ENCODE data around the gene GOLGA3.
"Not testable (repeated sequence)": the region's sequence is repeated elsewhere in the genome, so short reads cannot be mapped to it uniquely, and the experiment has no call there.

The GOLGA3 gene

DNA sequence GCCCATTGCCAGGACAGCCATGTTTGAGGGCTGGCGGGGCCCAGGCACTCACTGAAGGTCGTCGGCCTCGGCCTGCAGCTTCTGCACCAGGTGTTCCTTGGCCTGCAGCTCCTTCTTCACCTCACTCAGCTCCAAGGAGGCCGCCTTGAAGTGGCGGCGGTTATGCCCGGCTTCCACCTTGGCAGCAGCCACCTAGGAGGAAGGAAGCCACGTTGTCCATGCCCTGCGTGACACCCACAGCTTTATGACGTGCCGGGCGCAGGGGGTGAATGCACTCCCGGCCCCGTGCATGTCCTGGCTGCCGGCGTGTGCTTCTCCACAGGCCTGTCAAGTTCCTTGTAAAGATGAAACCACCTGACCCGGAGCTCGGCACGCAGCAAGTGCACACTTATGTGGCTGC lies 51.1 kb downstream of the GOLGA3 start:
- no peak for DNase-seq (ENCODE audit: low read depth in 1 of 2, low spot score in 1 of 2)

GRCh38 chr12:132776816-132777568 lies 51.7 kb downstream of the GOLGA3 start:
- no peak for DNase-seq (ENCODE audit: low read depth in 1 of 2, low spot score in 1 of 2)

- not testable (repeated sequence) for DNase-seq (ENCODE audit: low read depth in 1 of 2, low spot score in 1 of 2)
These were observed 52.4 kb downstream of the GOLGA3 start for GRCh38 chr12:132776230-132776625.

- DNase-seq (ENCODE audit: low read depth in 1 of 2, low spot score in 1 of 2), result no peak
These were observed 53.0 kb downstream of the GOLGA3 start for GRCh38 chr12:132775502-132776229.

DNA sequence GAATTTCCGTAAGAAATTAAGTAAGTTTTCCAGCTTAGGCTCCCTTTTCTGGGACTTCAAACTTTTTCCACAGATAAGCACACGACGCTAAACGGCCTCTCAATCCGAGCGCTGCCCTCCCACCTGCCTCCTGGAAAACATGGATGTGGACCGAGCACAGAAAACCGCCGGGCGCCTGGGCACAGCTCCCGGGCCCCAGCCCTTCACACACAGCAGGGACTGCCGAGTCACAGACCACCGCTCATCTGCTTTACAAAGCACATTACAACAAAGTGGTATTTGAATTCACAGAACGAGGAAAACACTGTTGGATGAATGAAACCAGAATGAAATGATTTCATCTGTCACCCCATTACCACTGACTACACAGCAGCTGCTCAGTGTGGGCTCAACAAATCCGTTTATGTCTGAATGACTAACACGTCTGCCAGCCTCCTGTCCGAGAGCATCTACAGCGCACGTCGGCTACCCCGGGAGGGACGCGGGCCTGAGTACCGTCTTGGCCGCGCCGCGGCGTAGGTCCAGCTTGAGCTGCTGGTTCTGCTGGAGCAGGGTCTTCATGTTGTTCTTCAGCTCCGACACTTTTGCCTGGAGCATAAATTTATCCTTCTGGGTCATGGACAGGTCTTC lies 53.9 kb downstream of the GOLGA3 start:
- DNase-seq (ENCODE audit: low read depth in 1 of 2, low spot score in 1 of 2), result no peak

- DNase-seq (ENCODE audit: low read depth in 1 of 2, low spot score in 1 of 2), result no peak
These were observed 54.5 kb downstream of the GOLGA3 start for GRCh38 chr12:132774159-132774558.

DNA sequence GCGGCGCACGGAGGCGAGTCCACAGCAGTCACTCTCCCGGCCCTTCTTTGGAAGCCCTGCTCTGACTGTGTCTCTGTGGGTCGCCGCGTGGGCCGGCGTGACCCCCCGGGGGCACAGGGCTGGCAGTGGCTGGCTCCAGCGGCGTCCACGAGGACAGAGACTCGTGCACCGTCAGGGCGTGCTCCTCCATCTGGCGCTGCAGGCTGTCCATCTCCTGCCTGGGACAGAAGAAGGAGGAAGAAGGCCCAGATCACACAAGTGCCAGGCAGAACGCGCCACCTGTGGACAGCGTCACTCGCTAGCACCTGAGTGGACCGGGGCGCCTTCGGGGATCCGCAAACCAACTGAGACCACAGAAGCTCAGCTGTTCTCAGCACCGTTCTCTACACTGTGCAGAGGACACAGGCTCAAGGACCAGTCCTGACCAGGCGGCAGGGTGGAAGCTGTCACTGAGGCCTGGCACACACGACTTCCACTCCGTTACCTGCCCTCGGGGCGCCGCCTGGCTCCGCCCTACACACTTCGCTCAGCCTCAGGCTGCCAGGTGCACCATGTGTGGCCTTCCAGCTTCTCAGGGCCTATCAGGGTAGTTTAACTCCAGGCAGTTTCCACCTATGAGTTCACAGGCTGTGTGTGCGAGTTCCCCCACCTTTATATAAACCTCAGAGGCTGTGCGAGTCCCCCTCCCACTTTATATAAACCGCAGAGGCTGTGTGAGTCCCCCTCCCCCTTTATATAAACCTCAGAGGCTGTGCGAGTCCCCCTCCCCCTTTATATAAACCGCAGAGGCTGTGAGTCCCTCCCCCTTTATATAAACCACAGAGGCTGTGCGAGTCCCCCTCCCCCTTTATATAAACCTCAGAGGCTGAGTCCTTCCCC lies 55.4 kb downstream of the GOLGA3 start:
- no peak for DNase-seq (ENCODE audit: low read depth in 1 of 2, low spot score in 1 of 2)

- no peak for DNase-seq (ENCODE audit: low read depth in 1 of 2, low spot score in 1 of 2)
These were observed 56.1 kb downstream of the GOLGA3 start for GRCh38 chr12:132772606-132773005.

GRCh38 chr12:132771126-132771838 lies 57.4 kb downstream of the GOLGA3 start:
- peak in 1 of 2 donors; percentile 22 for DNase-seq (ENCODE audit: low read depth in 1 of 2, low spot score in 1 of 2)

DNA sequence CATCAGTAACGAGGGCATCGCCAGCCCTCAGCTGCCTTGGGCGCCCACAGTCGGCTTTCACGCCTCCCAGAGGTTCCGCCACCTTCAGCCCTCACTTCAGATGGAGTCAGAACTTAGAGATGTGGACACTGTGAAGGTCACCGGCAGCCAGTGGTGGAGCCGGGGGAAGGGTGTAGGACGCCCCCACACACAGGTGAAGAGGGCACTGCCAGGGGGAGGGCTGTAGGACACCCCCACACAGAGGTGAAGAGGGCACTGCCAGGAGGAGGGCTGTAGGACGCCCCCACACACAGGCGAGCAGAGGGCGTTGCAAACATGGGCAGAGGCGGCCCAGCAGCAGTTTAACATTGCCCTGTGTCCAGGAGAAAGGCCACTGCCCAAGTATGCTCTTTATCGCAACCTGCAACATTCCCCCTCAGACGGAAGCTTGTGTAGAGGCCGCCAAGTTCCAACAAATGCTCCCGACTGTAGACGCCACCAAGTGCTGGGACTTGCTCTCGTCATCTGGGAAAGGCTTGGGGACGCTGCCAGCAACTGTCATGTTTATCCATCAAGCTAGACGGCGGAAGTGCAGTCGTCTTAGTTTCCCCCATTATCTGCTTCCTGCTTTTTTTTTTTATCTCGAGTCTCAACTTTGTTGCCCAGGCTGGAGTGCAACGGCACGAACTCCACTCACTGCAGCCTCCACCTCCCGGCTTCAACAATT lies 62.1 kb downstream of the GOLGA3 start:
- no peak for DNase-seq (ENCODE audit: low read depth in 1 of 2, low spot score in 1 of 2)

DNA sequence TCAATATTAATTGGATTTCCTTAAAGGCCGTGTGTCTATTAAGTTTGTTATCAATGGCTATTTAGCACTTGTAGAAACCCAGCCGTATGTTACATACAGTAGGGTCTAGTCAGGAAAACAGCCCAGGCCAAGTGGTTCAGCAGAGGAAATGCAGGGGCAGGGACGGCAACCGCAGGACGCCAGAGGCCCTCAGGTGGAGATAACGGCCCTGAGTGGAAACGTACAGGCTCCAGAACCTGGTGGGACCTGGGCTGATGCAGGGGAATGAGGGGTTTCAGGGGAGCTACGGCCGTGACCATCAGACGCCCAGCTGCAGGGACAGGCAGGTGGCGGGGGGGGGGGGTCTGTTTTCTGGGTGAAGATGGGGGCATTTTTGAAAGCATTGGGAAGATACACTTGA lies 63.3 kb downstream of the GOLGA3 start:
- DNase-seq (ENCODE audit: low read depth in 1 of 2, low spot score in 1 of 2), result no peak

DNA sequence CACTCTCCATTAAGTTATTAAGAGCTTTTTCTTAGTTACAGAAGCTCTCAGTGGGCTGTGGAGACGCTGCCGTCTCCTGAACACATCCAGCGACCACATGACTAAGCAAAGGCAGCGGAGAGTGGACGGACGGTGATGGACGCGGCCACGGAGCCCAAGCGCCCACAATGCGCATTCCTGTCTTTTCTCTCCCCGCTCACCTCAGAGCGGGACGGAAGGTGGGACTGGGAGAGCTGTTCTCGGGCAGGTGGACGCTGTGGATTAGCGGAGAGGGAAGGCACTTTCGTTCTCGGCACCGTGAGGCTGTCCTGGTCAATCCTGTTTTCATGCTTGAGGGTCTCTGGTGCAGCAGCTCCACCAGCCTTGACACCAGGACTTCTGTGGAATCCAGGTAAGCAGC lies 64.4 kb downstream of the GOLGA3 start:
- DNase-seq (ENCODE audit: low read depth in 1 of 2, low spot score in 1 of 2), result no peak

DNA sequence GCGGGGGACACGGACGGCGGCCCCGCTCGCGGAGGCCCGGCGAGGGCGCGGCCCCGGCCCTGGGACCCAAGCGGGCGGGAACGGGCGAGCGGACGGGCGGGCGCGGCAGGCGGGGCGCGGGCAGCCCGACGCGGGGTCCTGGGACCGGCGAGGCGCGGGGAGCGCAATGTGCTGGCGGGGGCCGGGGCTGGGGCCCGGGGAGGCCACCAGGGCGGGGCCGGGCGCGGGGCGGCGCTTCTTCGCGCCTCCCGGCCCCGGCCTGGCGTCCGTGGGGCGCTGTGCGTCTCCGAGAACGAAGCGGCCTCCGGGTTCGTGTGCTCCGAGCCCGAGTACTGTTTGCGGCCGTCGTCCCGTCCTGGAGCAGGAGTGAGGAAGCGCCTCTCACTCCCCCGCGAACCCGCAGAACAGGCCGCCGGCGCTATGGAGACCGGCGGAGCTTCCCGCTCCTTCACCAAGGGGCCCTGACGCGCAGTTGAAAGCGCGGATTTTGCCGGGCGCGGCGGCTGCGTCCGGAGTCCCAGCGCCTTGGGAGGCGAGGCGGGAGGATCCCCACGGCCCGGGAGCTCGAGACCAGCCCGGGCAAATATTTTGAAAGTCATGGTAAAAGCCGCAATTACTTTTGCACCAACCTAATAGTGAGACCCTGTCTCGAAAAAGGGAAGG lies 66.6 kb downstream of the GOLGA3 start:
- peak; percentile 60 to 74 for DNase-seq (ENCODE audit: low read depth in 1 of 2, low spot score in 1 of 2)

GRCh38 chr12:132761032-132761920 lies 67.4 kb downstream of the GOLGA3 start, which contains the start of gene ANKLE2:
ANKLE2 (minus strand) TSS chr12:132761832; CDS start chr12:132761798, 34 bp downstream.
- peak; percentile 42 to 67 for DNase-seq (ENCODE audit: low read depth in 1 of 2, low spot score in 1 of 2)

DNA sequence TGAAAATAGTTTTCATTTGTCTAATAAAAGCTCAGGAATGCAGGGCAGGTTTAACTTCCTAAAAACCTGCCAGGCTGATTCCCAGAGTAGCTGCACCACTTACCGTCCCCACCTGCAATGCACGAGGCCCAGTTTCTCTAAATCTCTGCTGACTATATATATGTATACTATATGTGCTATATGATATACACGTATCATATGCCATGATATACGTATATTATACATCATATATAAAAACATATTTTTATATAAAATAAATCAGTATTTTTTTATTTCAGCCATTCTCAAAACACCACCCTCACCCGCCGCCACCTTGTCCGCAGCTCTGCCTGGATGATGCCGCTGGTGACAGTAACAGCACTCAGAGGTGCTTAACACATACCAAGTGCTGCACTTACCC lies 69.3 kb downstream of the GOLGA3 start:
- no peak for DNase-seq (ENCODE audit: low read depth in 1 of 2, low spot score in 1 of 2)

- not testable (repeated sequence) for DNase-seq (ENCODE audit: low read depth in 1 of 2, low spot score in 1 of 2)
These were observed 69.8 kb downstream of the GOLGA3 start for GRCh38 chr12:132758825-132759224.

GRCh38 chr12:132754160-132754932 lies 74.3 kb downstream of the GOLGA3 start:
- DNase-seq (ENCODE audit: low read depth in 1 of 2, low spot score in 1 of 2), result no peak
